Keratinocyte (primary cell): Measurements from ENCODE around the gene SLC17A9. TPM values are rescaled to one million over a fixed set of nuclear protein-coding genes. Genes with fewer than 3 reads are reported as not detected.

ENCODE experiments used
- DNase-seq: peaks from one replicate; pipeline ENCODE4 v3.0.0-alpha.2; 2011; ENCODE audit warnings: low read depth, missing footprints, low spot score
- FAIRE-seq: peaks from 2 replicates; lab custom pipeline; 2011; peaks lifted over from hg19 to GRCh38; lab: Jason Lieb, UNC
- H2AFZ ChIP-seq: 2 replicates; pipeline ENCODE4 v1.6.0; 2012; ENCODE audit warnings: low read length, control low read depth, inconsistent platforms; ENCODE audit not compliant: control insufficient read depth
- H3K27ac ChIP-seq: 2 replicates; pipeline ENCODE4 v1.5.1; 2011; ENCODE audit warnings: low read length; ENCODE audit not compliant: control insufficient read depth, insufficient read depth
- H3K27me3 ChIP-seq: 3 replicates; pipeline ENCODE4 v1.6.0; 2011; ENCODE audit warnings: low read length; ENCODE audit not compliant: control insufficient read depth, insufficient read depth; ENCODE audit errors: extremely low read depth
- H3K36me3 ChIP-seq, 2 experiments: 2 replicates in 1 of 2; 3 replicates in 1 of 2; pipeline ENCODE4 v1.5.1; 2011; ENCODE audit warnings: low read length in 2 of 2, mild to moderate bottlenecking in 1 of 2; ENCODE audit not compliant: control insufficient read depth in 2 of 2, insufficient read depth in 2 of 2; ENCODE audit errors: extremely low read depth in 1 of 2
- H3K4me1 ChIP-seq: 3 replicates; pipeline ENCODE4 v1.5.1; 2011; ENCODE audit warnings: low read length; ENCODE audit not compliant: control insufficient read depth, insufficient read depth; ENCODE audit errors: extremely low read depth
- H3K4me2 ChIP-seq: 3 replicates; pipeline ENCODE4 v1.6.0; 2011; ENCODE audit warnings: low read depth, low read length; ENCODE audit not compliant: control insufficient read depth, insufficient read depth; ENCODE audit errors: extremely low read depth
- H3K4me3 ChIP-seq, 3 experiments: fragments of 200-600 bp in 1 of 3; sonication (generic) in 1 of 3; 2 replicates in 2 of 3; 3 replicates in 1 of 3; pipeline ENCODE4 v1.5.1; 2011 to 2016; ENCODE audit warnings: low read length in 3 of 3, mild to moderate bottlenecking in 3 of 3, control low read depth in 2 of 3, inconsistent platforms in 1 of 3, low read depth in 1 of 3, mixed read lengths in 1 of 3, mixed run types in 1 of 3, moderate library complexity in 1 of 3; ENCODE audit not compliant: control insufficient read depth in 2 of 3, insufficient read depth in 2 of 3; ENCODE audit errors: extremely low read depth in 1 of 3
- H3K79me2 ChIP-seq: 2 replicates; pipeline ENCODE4 v1.6.0; 2012; ENCODE audit warnings: low read length; ENCODE audit not compliant: control insufficient read depth, insufficient read depth
- H3K9ac ChIP-seq: 3 replicates; pipeline ENCODE4 v1.6.0; 2011; ENCODE audit warnings: low read length; ENCODE audit not compliant: control insufficient read depth, insufficient read depth; ENCODE audit errors: extremely low read depth
- H3K9me1 ChIP-seq: 3 replicates; pipeline ENCODE4 v1.6.0; 2011; ENCODE audit warnings: low read length; ENCODE audit not compliant: control insufficient read depth, insufficient read depth; ENCODE audit errors: extremely low read depth
- H3K9me3 ChIP-seq: 2 replicates; pipeline ENCODE4 v1.5.1; 2012; ENCODE audit warnings: low read depth, low read length; ENCODE audit not compliant: control insufficient read depth
- H4K20me1 ChIP-seq: 3 replicates; pipeline ENCODE4 v1.6.0; 2011; ENCODE audit warnings: low read length; ENCODE audit not compliant: control insufficient read depth, insufficient read depth; ENCODE audit errors: extremely low read depth
- CTCF ChIP-seq, 3 experiments: IDR thresholded peaks in 1 of 3; conservative IDR thresholded peaks in 1 of 3; optimal IDR thresholded peaks in 1 of 3; 2 replicates in 2 of 3; 3 replicates in 1 of 3; pipeline versions ENCODE3 to v1.5.1; 2011; ENCODE audit warnings: low read length in 3 of 3, mild to moderate bottlenecking in 3 of 3, moderate library complexity in 2 of 3, control low read depth in 1 of 3, inconsistent platforms in 1 of 3; ENCODE audit not compliant: insufficient read depth in 2 of 3; ENCODE audit errors: extremely low read depth in 1 of 3
- EZH2 ChIP-seq: IDR thresholded peaks from one replicate; pipeline ENCODE4 v1.6.1; 2012; ENCODE audit warnings: inconsistent platforms, mild to moderate bottlenecking, low read length, moderate library complexity
- dilution Hi-C: fragments of 300-500 bp; cut with MboI; formaldehyde crosslinking; loops from one replicate; pipeline ENCODE4 v1.7.0; 2020; ENCODE audit warnings: low sequenced_read_pairs; ENCODE audit not compliant: extremely low pct_ligation_motif_present
- polyA plus RNA-seq, 5 experiments: library from polyadenylated mRNA; depleted of rRNA in 3 of 5; stranded (reverse) in 3 of 5; stranded (forward) in 1 of 5; unstranded in 1 of 5; fragments of >200 nt; gene quantifications; 1 replicate in 1 of 5; 2 replicates in 3 of 5; 3 replicates in 1 of 5; pipeline versions ENCODE4 v1.2.1 to v1.2.3, GENCODE V29; 2011 to 2012; ENCODE audit warnings: missing spikeins in 2 of 5, low read depth in 1 of 5, low replicate concordance in 1 of 5

Gene SLC17A9
- polyA plus RNA-seq, 1 donor (not counting 4 experiments of a cell fraction or from before 2014, with no cell fraction given), result not detected

DNA sequence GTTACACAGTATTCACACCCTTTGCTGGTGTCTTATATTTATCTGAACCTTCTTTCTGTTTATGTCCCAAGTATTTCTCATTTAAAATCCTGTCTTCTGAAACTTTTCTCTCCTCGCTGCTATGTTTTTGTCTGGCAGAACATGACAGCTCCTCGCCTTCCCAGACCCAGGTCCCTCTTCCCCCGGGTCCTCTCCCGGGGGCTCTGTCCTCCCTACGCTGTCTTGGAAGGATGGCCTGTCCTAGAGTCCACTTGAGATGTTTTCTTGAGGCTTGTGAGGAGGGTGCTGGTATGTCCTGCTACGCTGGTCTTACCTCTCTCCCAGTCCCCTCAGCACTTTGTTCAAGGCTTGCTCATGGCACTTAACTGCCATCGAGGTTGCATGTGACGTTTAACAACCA lies 8.3 kb upstream of the SLC17A9 start:
- Histone ChIP-seq H3K4me3 (no peak overlapping the region), H3K36me3 (peaks cover 36 to 47% of the 10 kb centered on the region in 2 experiments)
- dilution Hi-C loops, result no loop called here

DNA sequence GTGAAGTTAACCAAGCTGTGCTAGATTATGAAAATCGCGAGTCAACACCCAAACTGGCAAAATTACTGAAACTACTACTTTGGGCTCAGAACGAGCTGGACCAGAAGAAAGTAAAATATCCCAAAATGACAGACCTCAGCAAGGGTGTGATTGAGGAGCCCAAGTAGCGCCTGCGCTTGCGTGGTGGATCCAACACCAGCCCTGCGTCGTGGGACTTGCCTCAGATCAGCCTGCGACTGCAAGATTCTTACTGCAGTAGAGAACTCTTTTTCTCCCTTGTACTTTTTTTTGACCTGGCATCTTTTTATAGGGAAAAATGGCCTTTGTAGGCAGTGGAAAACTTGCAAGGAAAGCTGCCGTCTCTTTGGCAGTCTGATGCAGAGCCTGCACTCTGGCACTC lies 7.8 kb upstream of the SLC17A9 start:
- Histone ChIP-seq H3K4me2 (no peak overlapping the region), H3K4me1 (peaks cover 1% of the 10 kb centered on the region), H3K4me3 (no peak overlapping the region), H3K27ac (no peak overlapping the region), H4K20me1 (no peaks in the 10 kb centered on the region), H3K36me3 (peaks cover 36 to 47% of the 10 kb centered on the region in 2 experiments), H3K27me3 (no peaks in the 10 kb centered on the region), H3K9me3 (no peaks in the 10 kb centered on the region), H3K9me1 (no peaks in the 10 kb centered on the region), H3K9ac (no peak overlapping the region), H3K79me2 (peaks cover 28% of the 10 kb centered on the region), H2AFZ (no peak overlapping the region)
- DNase-seq (no peak), FAIRE-seq (no peak)
- dilution Hi-C loops, result no loop called here
- TF ChIP-seq EZH2, result no peak
- TF ChIP-seq CTCF (optimal IDR thresholded peaks at IDR 0.05 in 1 of 3, IDR thresholded peaks at IDR 0.05 in 1 of 3, conservative IDR thresholded peaks at IDR 0.05 in 1 of 3; ENCODE audit: extremely low read depth in 1 of 3, insufficient read depth in 2 of 3, low read length in 3 of 3), result no peak

More for the DNA sequence above, 8.3 kb upstream of the SLC17A9 start:
- Histone ChIP-seq H3K79me2 (peaks cover 33% of the 10 kb centered on the region), H3K9ac (no peak overlapping the region), H3K4me1 (peaks cover 7% of the 10 kb centered on the region), H3K27me3 (no peaks in the 10 kb centered on the region), H3K27ac (no peak overlapping the region), H3K9me1 (no peaks in the 10 kb centered on the region), H2AFZ (no peak overlapping the region), H3K9me3 (no peaks in the 10 kb centered on the region), H4K20me1 (no peaks in the 10 kb centered on the region), H3K4me2 (no peak overlapping the region)
- TF ChIP-seq CTCF (optimal IDR thresholded peaks at IDR 0.05 in 1 of 3, IDR thresholded peaks at IDR 0.05 in 1 of 3, conservative IDR thresholded peaks at IDR 0.05 in 1 of 3; ENCODE audit: extremely low read depth in 1 of 3, insufficient read depth in 2 of 3, low read length in 3 of 3) (no peak), EZH2 (no peak)
- FAIRE-seq, result no peak
- no peak for DNase-seq
